ENCODE results near the gene STAT5B. TPM values are rescaled to one million over a fixed set of nuclear protein-coding genes. Genes with fewer than 3 reads are reported as not detected.

STAT5B gene
- total and polyA plus RNA-seq, 9 of the 15 experiments (the other 6 are each of a cell fraction or from before 2014, with no cell fraction given), result 20.8 to 176 (median 92.4) TPM

DNA sequence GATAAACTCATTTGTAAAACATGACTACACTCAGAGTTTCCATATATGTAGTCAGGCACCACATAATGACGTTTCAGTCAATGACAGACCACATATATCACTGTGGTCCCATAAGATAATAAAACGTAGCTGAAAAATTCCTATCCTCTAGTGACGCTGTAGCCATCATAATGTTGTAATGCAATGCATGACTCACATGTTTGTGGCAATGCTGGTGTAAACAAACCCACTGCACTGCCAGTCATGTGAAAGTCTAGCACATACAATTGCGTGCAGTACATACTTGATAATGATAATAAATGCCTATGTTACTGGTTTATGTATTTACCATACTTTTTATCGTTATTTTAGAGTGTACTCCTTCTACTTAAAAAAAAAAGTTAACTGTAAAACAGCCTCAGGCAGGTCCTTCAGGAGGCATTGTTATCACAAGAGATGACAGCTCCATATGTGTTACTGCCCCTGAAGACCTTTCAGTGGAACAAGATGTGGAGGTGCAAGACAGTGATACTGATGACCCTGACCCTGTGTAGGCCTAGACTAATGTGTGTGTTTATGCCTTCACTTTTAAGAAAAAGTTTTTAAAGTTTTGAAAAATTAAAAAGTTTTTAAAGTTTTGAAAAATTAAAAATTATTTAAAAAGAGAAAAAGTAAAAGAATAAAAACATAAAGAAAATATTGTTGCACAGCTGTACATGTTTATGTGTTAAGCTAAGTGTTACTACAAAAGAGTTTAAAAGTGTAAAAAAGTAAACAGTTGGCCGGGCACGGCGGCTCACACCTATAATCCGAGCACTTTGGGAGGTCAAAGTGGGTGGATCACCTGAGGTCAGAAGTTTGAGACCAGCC, 9.0 kb downstream of the STAT5B start (continued):
- TF ChIP-seq, protein P1, sequence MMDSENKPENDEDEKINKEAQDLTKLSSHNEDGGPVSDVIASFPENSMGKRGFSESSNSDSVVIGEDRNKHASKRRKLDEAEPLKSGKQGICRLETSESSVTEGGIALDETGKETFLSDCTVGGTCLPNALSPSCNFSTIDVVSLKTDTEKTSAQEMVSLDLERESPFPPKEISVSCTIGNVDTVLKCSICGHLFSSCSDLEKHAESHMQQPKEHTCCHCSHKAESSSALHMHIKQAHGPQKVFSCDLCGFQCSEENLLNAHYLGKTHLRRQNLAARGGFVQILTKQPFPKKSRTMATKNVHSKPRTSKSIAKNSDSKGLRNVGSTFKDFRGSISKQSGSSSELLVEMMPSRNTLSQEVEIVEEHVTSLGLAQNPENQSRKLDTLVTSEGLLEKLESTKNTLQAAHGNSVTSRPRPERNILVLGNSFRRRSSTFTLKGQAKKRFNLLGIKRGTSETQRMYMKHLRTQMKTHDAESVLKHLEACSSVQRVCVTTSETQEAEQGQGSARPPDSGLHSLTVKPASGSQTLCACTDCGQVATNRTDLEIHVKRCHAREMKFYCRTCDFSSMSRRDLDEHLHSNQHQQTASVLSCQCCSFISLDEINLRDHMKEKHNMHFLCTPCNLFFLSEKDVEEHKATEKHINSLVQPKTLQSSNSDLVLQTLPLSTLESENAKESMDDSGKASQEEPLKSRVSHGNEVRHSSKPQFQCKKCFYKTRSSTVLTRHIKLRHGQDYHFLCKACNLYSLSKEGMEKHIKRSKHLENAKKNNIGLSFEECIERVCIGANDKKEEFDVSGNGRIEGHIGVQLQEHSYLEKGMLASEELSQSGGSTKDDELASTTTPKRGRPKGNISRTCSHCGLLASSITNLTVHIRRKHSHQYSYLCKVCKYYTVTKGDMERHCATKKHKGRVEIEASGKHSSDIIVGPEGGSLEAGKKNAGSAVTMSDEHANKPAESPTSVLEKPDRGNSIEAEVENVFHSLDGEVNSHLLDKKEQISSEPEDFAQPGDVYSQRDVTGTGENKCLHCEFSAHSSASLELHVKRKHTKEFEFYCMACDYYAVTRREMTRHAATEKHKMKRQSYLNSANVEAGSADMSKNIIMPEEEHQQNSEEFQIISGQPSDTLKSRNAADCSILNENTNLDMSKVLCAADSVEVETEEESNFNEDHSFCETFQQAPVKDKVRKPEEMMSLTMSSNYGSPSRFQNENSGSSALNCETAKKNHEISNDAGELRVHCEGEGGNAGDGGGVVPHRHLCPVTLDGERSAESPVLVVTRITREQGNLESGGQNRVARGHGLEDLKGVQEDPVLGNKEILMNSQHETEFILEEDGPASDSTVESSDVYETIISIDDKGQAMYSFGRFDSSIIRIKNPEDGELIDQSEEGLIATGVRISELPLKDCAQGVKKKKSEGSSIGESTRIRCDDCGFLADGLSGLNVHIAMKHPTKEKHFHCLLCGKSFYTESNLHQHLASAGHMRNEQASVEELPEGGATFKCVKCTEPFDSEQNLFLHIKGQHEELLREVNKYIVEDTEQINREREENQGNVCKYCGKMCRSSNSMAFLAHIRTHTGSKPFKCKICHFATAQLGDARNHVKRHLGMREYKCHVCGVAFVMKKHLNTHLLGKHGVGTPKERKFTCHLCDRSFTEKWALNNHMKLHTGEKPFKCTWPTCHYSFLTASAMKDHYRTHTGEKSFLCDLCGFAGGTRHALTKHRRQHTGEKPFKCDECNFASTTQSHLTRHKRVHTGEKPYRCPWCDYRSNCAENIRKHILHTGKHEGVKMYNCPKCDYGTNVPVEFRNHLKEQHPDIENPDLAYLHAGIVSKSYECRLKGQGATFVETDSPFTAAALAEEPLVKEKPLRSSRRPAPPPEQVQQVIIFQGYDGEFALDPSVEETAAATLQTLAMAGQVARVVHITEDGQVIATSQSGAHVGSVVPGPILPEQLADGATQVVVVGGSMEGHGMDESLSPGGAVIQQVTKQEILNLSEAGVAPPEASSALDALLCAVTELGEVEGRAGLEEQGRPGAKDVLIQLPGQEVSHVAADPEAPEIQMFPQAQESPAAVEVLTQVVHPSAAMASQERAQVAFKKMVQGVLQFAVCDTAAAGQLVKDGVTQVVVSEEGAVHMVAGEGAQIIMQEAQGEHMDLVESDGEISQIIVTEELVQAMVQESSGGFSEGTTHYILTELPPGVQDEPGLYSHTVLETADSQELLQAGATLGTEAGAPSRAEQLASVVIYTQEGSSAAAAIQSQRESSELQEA (IDR thresholded peaks at IDR 0.05; ENCODE audit: low read depth), result no peak
- TF ChIP-seq KLF10 (CRISPR knock-in tag; IDR thresholded peaks at IDR 0.05) (no peak), ZNF589 (CRISPR knock-in tag; IDR thresholded peaks at IDR 0.05; ENCODE audit: low read depth) (no peak), OTX1 (CRISPR knock-in tag; IDR thresholded peaks at IDR 0.05) (no peak), CBFA2T3 (IDR thresholded peaks at IDR 0.05) (peak; percentile 92), HMGN3 (IDR thresholded peaks at IDR 0.05; ENCODE audit: borderline replicate concordance, extremely low read depth, insufficient read length, low read depth, low read length) (no peak)
- TF ChIP-seq, protein P2, sequence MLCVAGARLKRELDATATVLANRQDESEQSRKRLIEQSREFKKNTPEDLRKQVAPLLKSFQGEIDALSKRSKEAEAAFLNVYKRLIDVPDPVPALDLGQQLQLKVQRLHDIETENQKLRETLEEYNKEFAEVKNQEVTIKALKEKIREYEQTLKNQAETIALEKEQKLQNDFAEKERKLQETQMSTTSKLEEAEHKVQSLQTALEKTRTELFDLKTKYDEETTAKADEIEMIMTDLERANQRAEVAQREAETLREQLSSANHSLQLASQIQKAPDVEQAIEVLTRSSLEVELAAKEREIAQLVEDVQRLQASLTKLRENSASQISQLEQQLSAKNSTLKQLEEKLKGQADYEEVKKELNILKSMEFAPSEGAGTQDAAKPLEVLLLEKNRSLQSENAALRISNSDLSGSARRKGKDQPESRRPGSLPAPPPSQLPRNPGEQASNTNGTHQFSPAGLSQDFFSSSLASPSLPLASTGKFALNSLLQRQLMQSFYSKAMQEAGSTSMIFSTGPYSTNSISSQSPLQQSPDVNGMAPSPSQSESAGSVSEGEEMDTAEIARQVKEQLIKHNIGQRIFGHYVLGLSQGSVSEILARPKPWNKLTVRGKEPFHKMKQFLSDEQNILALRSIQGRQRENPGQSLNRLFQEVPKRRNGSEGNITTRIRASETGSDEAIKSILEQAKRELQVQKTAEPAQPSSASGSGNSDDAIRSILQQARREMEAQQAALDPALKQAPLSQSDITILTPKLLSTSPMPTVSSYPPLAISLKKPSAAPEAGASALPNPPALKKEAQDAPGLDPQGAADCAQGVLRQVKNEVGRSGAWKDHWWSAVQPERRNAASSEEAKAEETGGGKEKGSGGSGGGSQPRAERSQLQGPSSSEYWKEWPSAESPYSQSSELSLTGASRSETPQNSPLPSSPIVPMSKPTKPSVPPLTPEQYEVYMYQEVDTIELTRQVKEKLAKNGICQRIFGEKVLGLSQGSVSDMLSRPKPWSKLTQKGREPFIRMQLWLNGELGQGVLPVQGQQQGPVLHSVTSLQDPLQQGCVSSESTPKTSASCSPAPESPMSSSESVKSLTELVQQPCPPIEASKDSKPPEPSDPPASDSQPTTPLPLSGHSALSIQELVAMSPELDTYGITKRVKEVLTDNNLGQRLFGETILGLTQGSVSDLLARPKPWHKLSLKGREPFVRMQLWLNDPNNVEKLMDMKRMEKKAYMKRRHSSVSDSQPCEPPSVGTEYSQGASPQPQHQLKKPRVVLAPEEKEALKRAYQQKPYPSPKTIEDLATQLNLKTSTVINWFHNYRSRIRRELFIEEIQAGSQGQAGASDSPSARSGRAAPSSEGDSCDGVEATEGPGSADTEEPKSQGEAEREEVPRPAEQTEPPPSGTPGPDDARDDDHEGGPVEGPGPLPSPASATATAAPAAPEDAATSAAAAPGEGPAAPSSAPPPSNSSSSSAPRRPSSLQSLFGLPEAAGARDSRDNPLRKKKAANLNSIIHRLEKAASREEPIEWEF (CRISPR knock-in tag; IDR thresholded peaks at IDR 0.05), result 0 out of 2 replicates have a peak, but pooled peaks have one; percentile 10
- TF ChIP-seq, protein P3, sequence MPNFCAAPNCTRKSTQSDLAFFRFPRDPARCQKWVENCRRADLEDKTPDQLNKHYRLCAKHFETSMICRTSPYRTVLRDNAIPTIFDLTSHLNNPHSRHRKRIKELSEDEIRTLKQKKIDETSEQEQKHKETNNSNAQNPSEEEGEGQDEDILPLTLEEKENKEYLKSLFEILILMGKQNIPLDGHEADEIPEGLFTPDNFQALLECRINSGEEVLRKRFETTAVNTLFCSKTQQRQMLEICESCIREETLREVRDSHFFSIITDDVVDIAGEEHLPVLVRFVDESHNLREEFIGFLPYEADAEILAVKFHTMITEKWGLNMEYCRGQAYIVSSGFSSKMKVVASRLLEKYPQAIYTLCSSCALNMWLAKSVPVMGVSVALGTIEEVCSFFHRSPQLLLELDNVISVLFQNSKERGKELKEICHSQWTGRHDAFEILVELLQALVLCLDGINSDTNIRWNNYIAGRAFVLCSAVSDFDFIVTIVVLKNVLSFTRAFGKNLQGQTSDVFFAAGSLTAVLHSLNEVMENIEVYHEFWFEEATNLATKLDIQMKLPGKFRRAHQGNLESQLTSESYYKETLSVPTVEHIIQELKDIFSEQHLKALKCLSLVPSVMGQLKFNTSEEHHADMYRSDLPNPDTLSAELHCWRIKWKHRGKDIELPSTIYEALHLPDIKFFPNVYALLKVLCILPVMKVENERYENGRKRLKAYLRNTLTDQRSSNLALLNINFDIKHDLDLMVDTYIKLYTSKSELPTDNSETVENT (CRISPR knock-in tag; IDR thresholded peaks at IDR 0.05), result no peak
- TF ChIP-seq, protein P4, sequence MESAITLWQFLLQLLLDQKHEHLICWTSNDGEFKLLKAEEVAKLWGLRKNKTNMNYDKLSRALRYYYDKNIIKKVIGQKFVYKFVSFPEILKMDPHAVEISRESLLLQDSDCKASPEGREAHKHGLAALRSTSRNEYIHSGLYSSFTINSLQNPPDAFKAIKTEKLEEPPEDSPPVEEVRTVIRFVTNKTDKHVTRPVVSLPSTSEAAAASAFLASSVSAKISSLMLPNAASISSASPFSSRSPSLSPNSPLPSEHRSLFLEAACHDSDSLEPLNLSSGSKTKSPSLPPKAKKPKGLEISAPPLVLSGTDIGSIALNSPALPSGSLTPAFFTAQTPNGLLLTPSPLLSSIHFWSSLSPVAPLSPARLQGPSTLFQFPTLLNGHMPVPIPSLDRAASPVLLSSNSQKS (CRISPR knock-in tag; IDR thresholded peaks at IDR 0.05), result no peak

Measured in K562 (cell line).